Karpas-422 (cell line): ENCODE data around the gene CNNM1. TPM values are rescaled to one million over a fixed set of nuclear protein-coding genes. Genes with fewer than 3 reads are reported as not detected.

Experiments
- DNase-seq: peaks from one replicate; pipeline ENCODE4 v3.0.0-alpha.2; 2015
- H2AFZ ChIP-seq: fragments of 200-600 bp; sonication (generic); 2 replicates; pipeline ENCODE4 v1.6.1; 2014; ENCODE audit warnings: antibody characterized with exemption, low read length, mixed read lengths
- H3K27ac ChIP-seq: fragments of 200-600 bp; sonication (generic); 2 replicates; pipeline ENCODE4 v1.5.1; 2014; ENCODE audit warnings: mild to moderate bottlenecking, low read length, moderate library complexity
- H3K27me3 ChIP-seq: fragments of 200-600 bp; sonication (generic); 2 replicates; pipeline ENCODE4 v1.6.1; 2014; ENCODE audit warnings: low read length, mixed read lengths
- H3K36me3 ChIP-seq: fragments of 200-600 bp; sonication (generic); 2 replicates; pipeline ENCODE4 v1.6.1; 2014; ENCODE audit warnings: low read length, mixed read lengths; ENCODE audit not compliant: insufficient read depth
- H3K4me1 ChIP-seq: fragments of 200-600 bp; sonication (generic); 2 replicates; pipeline ENCODE4 v1.6.1; 2014; ENCODE audit warnings: mild to moderate bottlenecking, low read length, mixed read lengths
- H3K4me2 ChIP-seq: fragments of 200-600 bp; sonication (generic); 2 replicates; pipeline ENCODE4 v1.6.1; 2014; ENCODE audit warnings: low read length, low read depth, mild to moderate bottlenecking; ENCODE audit not compliant: poor library complexity, severe bottlenecking
- H3K4me3 ChIP-seq: fragments of 200-600 bp; sonication (generic); 2 replicates; pipeline ENCODE4 v1.5.1; 2014; ENCODE audit warnings: mild to moderate bottlenecking, antibody characterized with exemption, low read length, mixed read lengths
- H3K79me2 ChIP-seq: fragments of 200-600 bp; sonication (generic); 2 replicates; pipeline ENCODE4 v1.6.1; 2014; ENCODE audit warnings: mild to moderate bottlenecking, low read length, mixed read lengths
- H3K9ac ChIP-seq: fragments of 200-600 bp; sonication (generic); 2 replicates; pipeline ENCODE4 v1.6.0; 2014; ENCODE audit warnings: low read length
- H3K9me2 ChIP-seq: fragments of 200-600 bp; sonication (generic), shearing (Covaris generic); replicated peaks from 2 replicates; pipeline ENCODE4 v1.6.0; 2014; ENCODE audit warnings: mild to moderate bottlenecking, low read length, moderate library complexity; ENCODE audit not compliant: insufficient read depth
- H3K9me3 ChIP-seq: fragments of 300-700, 200-600 bp; sonication (generic); 2 replicates; pipeline ENCODE4 v1.6.1; 2014; ENCODE audit warnings: low read length, mixed read lengths
- H4K20me1 ChIP-seq: fragments of 200-600 bp; sonication (generic); 2 replicates; pipeline ENCODE4 v1.6.1; 2014; ENCODE audit warnings: mild to moderate bottlenecking, antibody characterized with exemption, low read length, low read depth; ENCODE audit not compliant: insufficient read depth
- total RNA-seq: library from RNA; depleted of rRNA; stranded (reverse); fragments of >200 nt; shearing (Covaris generic); gene quantifications from 2 replicates; pipeline ENCODE4 v1.2.3, GENCODE V29; 2014; ENCODE audit warnings: low replicate concordance

The CNNM1 gene
- total RNA-seq, 1 experiment from 2014 or later, result not detected

- H3K9me2 ChIP-seq, result no peaks in the 10 kb centered on the region
- no peak overlapping the region for H3K4me3 ChIP-seq
- no peak for DNase-seq
- no peaks in the 10 kb centered on the region for H3K9me3 ChIP-seq
- no peaks in the 10 kb centered on the region for H3K27me3 ChIP-seq
- H3K36me3 ChIP-seq, result peaks cover 29% of the 10 kb centered on the region; the same call in 1 of the 2 replicates
- H3K4me2 ChIP-seq, result no peak overlapping the region
- H4K20me1 ChIP-seq, result no peaks in the 10 kb centered on the region
- no peak overlapping the region for H3K27ac ChIP-seq
- H3K9ac ChIP-seq, result no peak overlapping the region
- H3K79me2 ChIP-seq, result peaks cover 84% of the 10 kb centered on the region
- no peak overlapping the region for H2AFZ ChIP-seq
- H3K4me1 ChIP-seq, result peaks cover 17% of the 10 kb centered on the region
Observed at GRCh38 chr10:99426689-99427088, 97.5 kb downstream of the CNNM1 start.

- no peak overlapping the region for H3K4me2 ChIP-seq
- H3K79me2 ChIP-seq, result peaks cover 83% of the 10 kb centered on the region
Observed at GRCh38 chr10:99427566-99428190, 98.5 kb downstream of the CNNM1 start.

GRCh38 chr10:99429517-99430095 is 100.5 kb downstream of the CNNM1 start:
- H3K4me1 ChIP-seq, result peaks cover 21% of the 10 kb centered on the region
- H3K27me3 ChIP-seq, result no peaks in the 10 kb centered on the region
- peak overlapping the region; percentile 95 for H3K4me3 ChIP-seq
- H3K9me2 ChIP-seq, result no peaks in the 10 kb centered on the region
- peaks cover 66% of the 10 kb centered on the region for H3K79me2 ChIP-seq
- H3K36me3 ChIP-seq, result peaks cover 17% of the 10 kb centered on the region; the same call in 1 of the 2 replicates
- peak overlapping the region; percentile 59; the same call in 1 of the 2 replicates for H3K27ac ChIP-seq
- no peak for DNase-seq
- H3K4me2 ChIP-seq, result peak overlapping the region; percentile 73
- no peak overlapping the region for H2AFZ ChIP-seq
- H3K9ac ChIP-seq, result peak overlapping the region; percentile 93
- no peaks in the 10 kb centered on the region for H4K20me1 ChIP-seq
- H3K9me3 ChIP-seq, result no peaks in the 10 kb centered on the region

More at GRCh38 chr10:99427566-99428190, 98.5 kb downstream of the CNNM1 start:
- Histone ChIP-seq H3K27me3 (no peaks in the 10 kb centered on the region), H3K9me2 (no peaks in the 10 kb centered on the region), H3K9ac (no peak overlapping the region), H3K27ac (no peak overlapping the region), H3K4me3 (no peak overlapping the region), H4K20me1 (no peaks in the 10 kb centered on the region), H3K36me3 (peaks cover 25% of the 10 kb centered on the region; the same call in 1 of the 2 replicates), H2AFZ (no peak overlapping the region), H3K4me1 (peaks cover 21% of the 10 kb centered on the region), H3K9me3 (no peaks in the 10 kb centered on the region)
- DNase-seq, result no peak

GRCh38 chr10:99430116-99430450 is 100.9 kb downstream of the CNNM1 start:
- no peaks in the 10 kb centered on the region for H4K20me1 ChIP-seq
- H3K4me3 ChIP-seq, result peak overlapping the region; percentile 95
- H3K4me1 ChIP-seq, result peaks cover 21% of the 10 kb centered on the region
- no peaks in the 10 kb centered on the region for H3K27me3 ChIP-seq
- peak overlapping the region; percentile 59 for H3K27ac ChIP-seq
- DNase-seq, result no peak
- H2AFZ ChIP-seq, result peak overlapping the region; percentile 80; the same call in 1 of the 2 replicates
- H3K79me2 ChIP-seq, result peaks cover 62% of the 10 kb centered on the region
- H3K9me3 ChIP-seq, result no peaks in the 10 kb centered on the region
- peak overlapping the region; percentile 93 for H3K9ac ChIP-seq
- peaks cover 12% of the 10 kb centered on the region; the same call in 1 of the 2 replicates for H3K36me3 ChIP-seq
- peak overlapping the region; percentile 73 for H3K4me2 ChIP-seq
- no peaks in the 10 kb centered on the region for H3K9me2 ChIP-seq

- H3K36me3 ChIP-seq, result peaks cover 7% of the 10 kb centered on the region; the same call in 1 of the 2 replicates
- H3K27ac ChIP-seq, result peak within 1 kb of the TSS; percentile 59
- H3K4me2 ChIP-seq, result peak within 1 kb of the TSS; percentile 98
- no peaks in the 10 kb centered on the region for H3K27me3 ChIP-seq
- peak; percentile 99 for DNase-seq
- H2AFZ ChIP-seq, result peak within 1 kb of the TSS; percentile 82
- H3K9me2 ChIP-seq, result no peaks in the 10 kb centered on the region
- H4K20me1 ChIP-seq, result no peaks in the 10 kb centered on the region
- peaks cover 56% of the 10 kb centered on the region for H3K79me2 ChIP-seq
- peak within 1 kb of the TSS; percentile 95 for H3K4me3 ChIP-seq
- no peaks in the 10 kb centered on the region for H3K9me3 ChIP-seq
- H3K4me1 ChIP-seq, result peaks cover 21% of the 10 kb centered on the region
- peak within 1 kb of the TSS; percentile 97 for H3K9ac ChIP-seq
Observed at GRCh38 chr10:99430451-99431189, 101.5 kb downstream of the CNNM1 start, which contains the start of gene GOT1. GOT1 (minus strand) TSS chr10:99430624; CDS start chr10:99430565, 59 bp downstream.

- no peaks in the 10 kb centered on the region for H4K20me1 ChIP-seq
- H3K27ac ChIP-seq, result peak overlapping the region; percentile 49
- H3K9me3 ChIP-seq, result no peaks in the 10 kb centered on the region
- peaks cover 2% of the 10 kb centered on the region; the same call in 1 of the 2 replicates for H3K36me3 ChIP-seq
- peak overlapping the region; percentile 97 for H3K9ac ChIP-seq
- peaks cover 50% of the 10 kb centered on the region for H3K79me2 ChIP-seq
- peak; percentile 67 for DNase-seq
- peak overlapping the region; percentile 98 for H3K4me2 ChIP-seq
- H2AFZ ChIP-seq, result peak overlapping the region; percentile 82
- peak overlapping the region; percentile 95 for H3K4me3 ChIP-seq
- H3K27me3 ChIP-seq, result no peaks in the 10 kb centered on the region
- H3K9me2 ChIP-seq, result no peaks in the 10 kb centered on the region
- peaks cover 21% of the 10 kb centered on the region for H3K4me1 ChIP-seq
Observed at GRCh38 chr10:99431190-99431760, 102.1 kb downstream of the CNNM1 start.

GRCh38 chr10:99432047-99432446 is 102.9 kb downstream of the CNNM1 start:
- no peak overlapping the region for H3K27ac ChIP-seq
- peaks cover 43% of the 10 kb centered on the region for H3K79me2 ChIP-seq
- peak overlapping the region; percentile 98 for H3K4me2 ChIP-seq
- no peaks in the 10 kb centered on the region for H3K9me2 ChIP-seq
- H4K20me1 ChIP-seq, result no peaks in the 10 kb centered on the region
- H3K9me3 ChIP-seq, result no peaks in the 10 kb centered on the region
- no peaks in the 10 kb centered on the region for H3K27me3 ChIP-seq
- no peak for DNase-seq
- H2AFZ ChIP-seq, result no peak overlapping the region
- no peak overlapping the region for H3K9ac ChIP-seq
- peaks cover 21% of the 10 kb centered on the region for H3K4me1 ChIP-seq
- peaks cover 2% of the 10 kb centered on the region; the same call in 1 of the 2 replicates for H3K36me3 ChIP-seq
- H3K4me3 ChIP-seq, result peak overlapping the region; percentile 95
